ENCODE measurements around the gene TBC1D32. TPM values are rescaled to one million over a fixed set of nuclear protein-coding genes. Genes with fewer than 3 reads are reported as not detected.

Gene TBC1D32
- total and polyA plus RNA-seq, 2 donors (not counting 3 experiments of a cell fraction or from before 2014, with no cell fraction given), result 2.5 to 4.0 TPM

DNA sequence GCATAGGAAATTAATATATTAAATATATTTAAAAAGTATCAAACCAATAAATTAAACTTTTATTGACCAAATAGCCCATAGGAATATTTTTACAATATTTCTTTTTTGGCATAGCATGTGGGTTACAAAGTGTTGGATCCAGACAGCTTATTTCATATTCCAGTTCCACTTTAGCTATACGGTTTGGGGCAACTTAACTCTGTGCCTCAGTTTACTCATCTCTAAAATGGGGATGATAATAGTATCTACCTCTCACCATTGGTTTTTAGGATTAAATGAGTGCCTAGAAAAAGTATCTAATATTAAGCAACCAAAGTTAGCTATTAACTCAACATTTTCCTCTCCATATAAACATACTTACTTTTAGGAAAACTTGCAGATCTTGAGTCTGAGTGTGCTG lies 243.8 kb downstream of the TBC1D32 start:
- BruUV-seq (replicated peaks), result no TSS peak
- no peak overlapping the region for H3K9ac ChIP-seq (replicated peaks; ENCODE audit: extremely low read depth, insufficient read depth, low read length)

DNA sequence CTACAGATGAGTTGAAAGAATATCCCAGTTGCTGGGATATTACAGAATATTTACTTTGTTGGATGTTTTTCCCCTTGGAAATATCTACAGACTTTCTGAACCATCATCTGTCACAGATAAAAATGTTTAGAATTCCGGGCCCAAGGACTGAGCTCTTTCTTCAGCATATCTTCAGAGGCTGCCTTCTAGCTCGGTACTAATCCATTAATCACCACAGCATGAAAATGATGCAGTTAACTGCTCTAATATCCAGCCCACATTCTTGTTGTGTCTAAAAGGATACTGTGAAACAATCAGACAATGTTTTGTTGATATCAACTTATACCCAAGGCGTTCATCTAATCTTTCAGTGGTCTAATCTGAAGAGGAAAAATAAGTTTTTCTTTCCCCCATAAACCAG lies 247.4 kb downstream of the TBC1D32 start:
- Histone ChIP-seq H3K4me2 (ENCODE audit: insufficient read depth, low read length) (no peak overlapping the region), H3K9ac (replicated peaks; ENCODE audit: extremely low read depth, insufficient read depth, low read length) (no peak overlapping the region), H3K9me1 (replicated peaks; ENCODE audit: control insufficient read depth, extremely low read depth, insufficient read depth, low read length) (no peaks in the 10 kb centered on the region), H3K36me3 (ENCODE audit: control insufficient read depth in 2 of 2, extremely low read depth in 1 of 2, insufficient read depth in 2 of 2, low read length in 2 of 2) (no peaks in the 10 kb centered on the region), H3K9me3 (replicated peaks; ENCODE audit: control insufficient read depth, insufficient read depth, low read length) (no peaks in the 10 kb centered on the region), H3K4me1 (ENCODE audit: control insufficient read depth, extremely low read depth, insufficient read depth, low read length) (no peaks in the 10 kb centered on the region), H3K27me3 (ENCODE audit: control insufficient read depth in 2 of 2, insufficient read depth in 2 of 2, low read length in 2 of 2) (no peaks in the 10 kb centered on the region), H3K4me3 (replicated peaks in 1 of 3; ENCODE audit: insufficient read depth in 1 of 3, low read depth in 1 of 3, low read length in 3 of 3) (no peak overlapping the region), H3K27ac (ENCODE audit: insufficient read depth, low read depth, low read length) (no peak overlapping the region), H3K79me2 (ENCODE audit: control insufficient read depth, insufficient read depth, low read length) (no peaks in the 10 kb centered on the region), H4K20me1 (replicated peaks; ENCODE audit: control insufficient read depth, extremely low read depth, insufficient read depth, low read length) (no peaks in the 10 kb centered on the region), H2AFZ (ENCODE audit: low read depth, low read length) (no peak overlapping the region)
- no peak for FAIRE-seq
- dilution Hi-C loops (cut with MboI; ENCODE audit: extremely low pct_ligation_motif_present, low sequenced_read_pairs) (no loop called here), intact Hi-C loops (cut with micrococcal nuclease) (no loop called here)
- CTCF ChIA-PET, result interaction anchor here (0.6 to 1.1 kb wide), 2 partner anchors 10 to 610 kb away, joined by 3 read pairs; no protein-coding TSS in a partner anchor
- TF ChIP-seq, protein P1, sequence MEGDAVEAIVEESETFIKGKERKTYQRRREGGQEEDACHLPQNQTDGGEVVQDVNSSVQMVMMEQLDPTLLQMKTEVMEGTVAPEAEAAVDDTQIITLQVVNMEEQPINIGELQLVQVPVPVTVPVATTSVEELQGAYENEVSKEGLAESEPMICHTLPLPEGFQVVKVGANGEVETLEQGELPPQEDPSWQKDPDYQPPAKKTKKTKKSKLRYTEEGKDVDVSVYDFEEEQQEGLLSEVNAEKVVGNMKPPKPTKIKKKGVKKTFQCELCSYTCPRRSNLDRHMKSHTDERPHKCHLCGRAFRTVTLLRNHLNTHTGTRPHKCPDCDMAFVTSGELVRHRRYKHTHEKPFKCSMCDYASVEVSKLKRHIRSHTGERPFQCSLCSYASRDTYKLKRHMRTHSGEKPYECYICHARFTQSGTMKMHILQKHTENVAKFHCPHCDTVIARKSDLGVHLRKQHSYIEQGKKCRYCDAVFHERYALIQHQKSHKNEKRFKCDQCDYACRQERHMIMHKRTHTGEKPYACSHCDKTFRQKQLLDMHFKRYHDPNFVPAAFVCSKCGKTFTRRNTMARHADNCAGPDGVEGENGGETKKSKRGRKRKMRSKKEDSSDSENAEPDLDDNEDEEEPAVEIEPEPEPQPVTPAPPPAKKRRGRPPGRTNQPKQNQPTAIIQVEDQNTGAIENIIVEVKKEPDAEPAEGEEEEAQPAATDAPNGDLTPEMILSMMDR (IDR thresholded peaks at IDR 0.05; ENCODE audit: extremely low read depth in 1 of 2, insufficient read depth in 1 of 2, low read depth in 1 of 2, low read length in 2 of 2), result no peak
- TF ChIP-seq, protein P2, sequence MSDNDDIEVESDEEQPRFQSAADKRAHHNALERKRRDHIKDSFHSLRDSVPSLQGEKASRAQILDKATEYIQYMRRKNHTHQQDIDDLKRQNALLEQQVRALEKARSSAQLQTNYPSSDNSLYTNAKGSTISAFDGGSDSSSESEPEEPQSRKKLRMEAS (IDR thresholded peaks at IDR 0.05; ENCODE audit: insufficient read depth, insufficient read length), result no peak
- BruUV-seq (replicated peaks), result no TSS peak
- no peak for DNase-seq (ENCODE audit: low read depth, low spot score)
- POLR2A ChIA-PET, result no interaction called here

More for the DNA sequence above, 243.8 kb downstream of the TBC1D32 start:
- Histone ChIP-seq H2AFZ (ENCODE audit: low read depth, low read length) (no peak overlapping the region), H3K9me1 (replicated peaks; ENCODE audit: control insufficient read depth, extremely low read depth, insufficient read depth, low read length) (no peaks in the 10 kb centered on the region), H3K4me3 (replicated peaks in 1 of 3; ENCODE audit: insufficient read depth in 1 of 3, low read depth in 1 of 3, low read length in 3 of 3) (no peak overlapping the region), H3K4me1 (ENCODE audit: control insufficient read depth, extremely low read depth, insufficient read depth, low read length) (no peaks in the 10 kb centered on the region), H4K20me1 (replicated peaks; ENCODE audit: control insufficient read depth, extremely low read depth, insufficient read depth, low read length) (no peaks in the 10 kb centered on the region), H3K27me3 (ENCODE audit: control insufficient read depth in 2 of 2, insufficient read depth in 2 of 2, low read length in 2 of 2) (no peaks in the 10 kb centered on the region), H3K9me3 (replicated peaks; ENCODE audit: control insufficient read depth, insufficient read depth, low read length) (no peaks in the 10 kb centered on the region), H3K27ac (ENCODE audit: insufficient read depth, low read depth, low read length) (no peak overlapping the region), H3K4me2 (ENCODE audit: insufficient read depth, low read length) (no peak overlapping the region), H3K79me2 (ENCODE audit: control insufficient read depth, insufficient read depth, low read length) (no peaks in the 10 kb centered on the region), H3K36me3 (ENCODE audit: control insufficient read depth in 2 of 2, extremely low read depth in 1 of 2, insufficient read depth in 2 of 2, low read length in 2 of 2) (no peaks in the 10 kb centered on the region)
- intact Hi-C loops (cut with micrococcal nuclease) (no loop called here), dilution Hi-C loops (cut with MboI; ENCODE audit: extremely low pct_ligation_motif_present, low sequenced_read_pairs) (no loop called here)
- FAIRE-seq (no peak), DNase-seq (ENCODE audit: low read depth, low spot score) (no peak)
- TF ChIP-seq GATA2 (IDR thresholded peaks at IDR 0.05; ENCODE audit: insufficient read depth, insufficient read length, low read depth, low read length) (no peak), EZH2 (IDR thresholded peaks at IDR 0.05; ENCODE audit: borderline replicate concordance, low read depth, low read length, severe bottlenecking) (no peak), FOS (IDR thresholded peaks at IDR 0.05; ENCODE audit: borderline replicate concordance, insufficient read depth, low read length) (no peak), POLR2AphosphoS5 (IDR thresholded peaks at IDR 0.05; ENCODE audit: insufficient read depth, low read depth, low read length) (no peak), JUN (IDR thresholded peaks at IDR 0.05; ENCODE audit: borderline replicate concordance, insufficient read depth, insufficient read length, low read depth) (no peak)
- TF ChIP-seq, protein P1 (IDR thresholded peaks at IDR 0.05; ENCODE audit: extremely low read depth in 1 of 2, insufficient read depth in 1 of 2, low read depth in 1 of 2, low read length in 2 of 2), result no peak
- ChIA-PET POLR2A (interaction anchor here (0.7 kb wide), 1 partner anchor 11 kb away, joined by 5 read pairs; no protein-coding TSS in a partner anchor), CTCF (no interaction called here)

All from endothelial cell of umbilical vein (primary cell).